Measurements from ENCODE around the gene IL23A. TPM values are rescaled to one million over a fixed set of nuclear protein-coding genes. Genes with fewer than 3 reads are reported as not detected.
A peak's percentile ranks its signal among the peaks of the same experiment; 100 is the strongest.

IL23A gene, protein sequence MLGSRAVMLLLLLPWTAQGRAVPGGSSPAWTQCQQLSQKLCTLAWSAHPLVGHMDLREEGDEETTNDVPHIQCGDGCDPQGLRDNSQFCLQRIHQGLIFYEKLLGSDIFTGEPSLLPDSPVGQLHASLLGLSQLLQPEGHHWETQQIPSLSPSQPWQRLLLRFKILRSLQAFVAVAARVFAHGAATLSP
- polyA plus RNA-seq (2013), result 1.7 TPM

DNA sequence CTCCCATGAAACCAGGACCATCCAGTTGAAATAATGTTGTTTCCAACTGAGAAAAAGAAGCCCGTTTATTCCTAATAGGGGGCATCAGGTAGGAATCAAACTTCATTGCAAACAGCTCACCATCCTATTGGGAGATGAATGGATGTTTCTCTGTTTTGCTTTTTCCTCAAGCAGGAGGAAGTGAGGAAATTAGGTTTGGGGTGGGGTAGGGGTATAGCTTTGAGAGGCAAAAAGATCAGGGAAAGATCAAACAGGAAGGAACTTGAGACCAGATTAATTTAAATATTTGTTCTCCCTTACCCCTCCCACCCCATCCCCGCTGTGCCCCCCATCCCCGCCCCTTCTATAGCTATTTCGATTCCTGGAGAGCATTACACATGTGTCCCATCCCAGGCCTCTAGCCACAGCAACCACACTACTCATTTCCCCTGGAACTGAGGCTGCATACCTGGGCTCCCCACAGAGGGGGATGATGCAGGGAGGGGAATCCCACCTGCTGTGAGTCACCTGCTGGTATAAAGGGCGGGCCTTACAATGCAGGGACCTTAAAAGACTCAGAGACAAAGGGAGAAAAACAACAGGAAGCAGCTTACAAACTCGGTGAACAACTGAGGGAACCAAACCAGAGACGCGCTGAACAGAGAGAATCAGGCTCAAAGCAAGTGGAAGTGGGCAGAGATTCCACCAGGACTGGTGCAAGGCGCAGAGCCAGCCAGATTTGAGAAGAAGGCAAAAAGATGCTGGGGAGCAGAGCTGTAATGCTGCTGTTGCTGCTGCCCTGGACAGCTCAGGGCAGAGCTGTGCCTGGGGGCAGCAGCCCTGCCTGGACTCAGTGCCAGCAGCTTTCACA is at the start of gene IL23A:
IL23A (plus strand) TSS at position 577 of the 850 bp plus-strand sequence; CDS start at position 738, 161 bp downstream.
- no peak within 1 kb of the TSS for H3K4me3 ChIP-seq (ENCODE audit: control insufficient read depth in 1 of 7, extremely low read depth in 1 of 7, insufficient read depth in 4 of 7, low read depth in 2 of 7, low read length in 6 of 7)
- H3K4me1 ChIP-seq (ENCODE audit: control extremely low read depth in 1 of 4, control insufficient read depth in 4 of 4, insufficient read depth in 4 of 4, low read length in 3 of 4), result peaks cover 7 to 21% (median 18%) of the 10 kb centered on the region in 4 experiments
- peak; percentile 34 to 83 (median 78) for DNase-seq
- ChIA-PET POLR2A (interaction anchor here (0.6 to 1.3 kb wide), 2 partner anchors 21 to 22 kb away, joined by 3 to 8 read pairs; partner anchors contain the start of gene STAT2), CTCF (interaction anchor here (1.6 kb wide), 1 partner anchor 11 kb away, joined by 5 read pairs; no protein-coding TSS in a partner anchor)
- H3K9me3 ChIP-seq (ENCODE audit: control extremely low read depth in 1 of 5, control insufficient read depth in 4 of 5, insufficient read depth in 2 of 5, low read depth in 1 of 5, low read length in 4 of 5), result no peaks in the 10 kb centered on the region
- WGBS (ENCODE audit: insufficient coverage), result 69% methylated on average over 6 of the region's 9 CpGs
- H3K27ac ChIP-seq (ENCODE audit: insufficient read depth in 1 of 2, low read depth in 1 of 2, low read length in 2 of 2, poor library complexity in 1 of 2, severe bottlenecking in 2 of 2), result peak within 1 kb of the TSS in 1 of 2 experiments; percentile 62
- H3K36me3 ChIP-seq (ENCODE audit: control insufficient read depth in 4 of 4, insufficient read depth in 4 of 4, low read length in 3 of 4), result peaks cover 6 to 19% (median 12%) of the 10 kb centered on the region in 4 experiments
- H3K27me3 ChIP-seq (replicated peaks in 2 of 5; ENCODE audit: control insufficient read depth in 4 of 5, insufficient read depth in 5 of 5, low read length in 4 of 5), result no peaks in the 10 kb centered on the region

GRCh38 chr12:56293795-56294194 is 44.9 kb upstream of the IL23A start:
- POLR2A ChIA-PET, result no interaction called here
- DNase-seq, result no peak
- H3K4me1 ChIP-seq (ENCODE audit: control extremely low read depth in 1 of 4, control insufficient read depth in 4 of 4, insufficient read depth in 4 of 4, low read length in 3 of 4), result peaks cover 6 to 13% (median 11%) of the 10 kb centered on the region in 4 experiments
- 100% methylated on average over 5 of the region's 5 CpGs for WGBS (ENCODE audit: insufficient coverage)
- no peaks in the 10 kb centered on the region for H3K27me3 ChIP-seq (replicated peaks in 2 of 5; ENCODE audit: control insufficient read depth in 4 of 5, insufficient read depth in 5 of 5, low read length in 4 of 5)
- H3K36me3 ChIP-seq (ENCODE audit: control insufficient read depth in 4 of 4, insufficient read depth in 4 of 4, low read length in 3 of 4), result peaks cover 7 to 40% (median 19%) of the 10 kb centered on the region in 4 experiments
- CTCF ChIA-PET, result interaction anchor here (0.9 to 1.5 kb wide), 3 partner anchors 8 to 61 kb away, joined by 3 to 4 read pairs (median 3); no protein-coding TSS in a partner anchor
- no peak overlapping the region for H3K4me3 ChIP-seq (ENCODE audit: control insufficient read depth in 1 of 7, extremely low read depth in 1 of 7, insufficient read depth in 4 of 7, low read depth in 2 of 7, low read length in 6 of 7)
- no peak overlapping the region for H3K27ac ChIP-seq (ENCODE audit: insufficient read depth in 1 of 2, low read depth in 1 of 2, low read length in 2 of 2, poor library complexity in 1 of 2, severe bottlenecking in 2 of 2)
- H3K9me3 ChIP-seq (ENCODE audit: control extremely low read depth in 1 of 5, control insufficient read depth in 4 of 5, insufficient read depth in 2 of 5, low read depth in 1 of 5, low read length in 4 of 5), result no peaks in the 10 kb centered on the region

DNA sequence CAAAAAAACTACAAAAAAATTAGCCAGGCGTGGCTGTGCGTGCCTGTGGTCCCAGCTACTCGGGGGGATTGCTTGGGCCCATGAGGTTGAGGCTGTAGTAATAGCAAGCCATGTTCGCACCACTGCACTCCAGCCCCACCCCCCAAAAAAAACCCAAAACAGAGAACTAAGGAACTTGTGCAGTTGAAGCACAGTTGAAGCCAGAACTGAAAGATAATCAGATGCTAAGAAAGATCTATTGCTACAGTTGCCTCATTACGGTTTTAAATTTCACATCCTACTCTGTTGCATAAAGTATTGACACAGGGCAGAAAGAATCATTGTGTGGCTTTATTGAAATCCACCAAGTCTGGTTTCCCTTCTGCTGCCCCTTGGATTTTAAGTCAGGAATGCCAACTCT is 42.4 kb upstream of the IL23A start:
- POLR2A ChIA-PET, result no interaction called here
- WGBS (ENCODE audit: insufficient coverage), result 91% methylated on average over 4 of the region's 5 CpGs
- H3K27me3 ChIP-seq (replicated peaks in 2 of 5; ENCODE audit: control insufficient read depth in 4 of 5, insufficient read depth in 5 of 5, low read length in 4 of 5), result no peaks in the 10 kb centered on the region
- H3K27ac ChIP-seq (ENCODE audit: insufficient read depth in 1 of 2, low read depth in 1 of 2, low read length in 2 of 2, poor library complexity in 1 of 2, severe bottlenecking in 2 of 2), result peak overlapping the region in 1 of 2 experiments; percentile 46
- peaks cover 4 to 30% (median 12%) of the 10 kb centered on the region in 4 experiments for H3K36me3 ChIP-seq (ENCODE audit: control insufficient read depth in 4 of 4, insufficient read depth in 4 of 4, low read length in 3 of 4)
- CTCF ChIA-PET, result interaction anchor here (3.1 kb wide), 1 partner anchor 19 kb away, joined by 11 read pairs; the partner anchor contains the start of gene CNPY2
- DNase-seq, result no peak
- no peak overlapping the region for H3K4me3 ChIP-seq (ENCODE audit: control insufficient read depth in 1 of 7, extremely low read depth in 1 of 7, insufficient read depth in 4 of 7, low read depth in 2 of 7, low read length in 6 of 7)
- no peaks in the 10 kb centered on the region for H3K9me3 ChIP-seq (ENCODE audit: control extremely low read depth in 1 of 5, control insufficient read depth in 4 of 5, insufficient read depth in 2 of 5, low read depth in 1 of 5, low read length in 4 of 5)
- H3K4me1 ChIP-seq (ENCODE audit: control extremely low read depth in 1 of 4, control insufficient read depth in 4 of 4, insufficient read depth in 4 of 4, low read length in 3 of 4), result peaks cover 12 to 29% (median 26%) of the 10 kb centered on the region in 4 experiments

DNA sequence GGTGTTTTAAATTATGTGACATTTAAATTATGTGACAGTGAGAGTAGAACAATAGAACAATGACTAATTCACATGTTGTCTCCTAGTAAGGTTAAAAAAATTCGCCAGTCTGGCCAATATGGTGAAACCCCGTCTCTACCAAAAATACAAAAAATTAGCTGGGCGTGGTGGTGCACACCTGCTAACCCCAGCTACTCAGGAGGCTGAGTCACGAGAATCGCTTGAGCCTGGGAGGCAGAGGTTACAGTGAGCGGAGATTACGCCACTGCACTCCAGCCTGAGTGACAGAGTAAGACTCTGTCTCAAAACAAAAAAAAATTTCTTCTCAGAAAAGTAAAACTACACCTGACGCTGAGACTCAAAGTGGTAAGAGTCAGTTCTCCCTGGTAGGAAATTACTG is 41.3 kb upstream of the IL23A start:
- 100% methylated on average over 7 of the region's 8 CpGs for WGBS (ENCODE audit: insufficient coverage)
- DNase-seq, result no peak
- Histone ChIP-seq H3K4me1 (ENCODE audit: control extremely low read depth in 1 of 4, control insufficient read depth in 4 of 4, insufficient read depth in 4 of 4, low read length in 3 of 4) (peaks cover 12 to 31% (median 26%) of the 10 kb centered on the region in 4 experiments), H3K27me3 (replicated peaks in 2 of 5; ENCODE audit: control insufficient read depth in 4 of 5, insufficient read depth in 5 of 5, low read length in 4 of 5) (no peaks in the 10 kb centered on the region), H3K9me3 (ENCODE audit: control extremely low read depth in 1 of 5, control insufficient read depth in 4 of 5, insufficient read depth in 2 of 5, low read depth in 1 of 5, low read length in 4 of 5) (no peaks in the 10 kb centered on the region), H3K36me3 (ENCODE audit: control insufficient read depth in 4 of 4, insufficient read depth in 4 of 4, low read length in 3 of 4) (peaks cover 0 to 32% (median 9%) of the 10 kb centered on the region in 4 experiments), H3K4me3 (ENCODE audit: control insufficient read depth in 1 of 7, extremely low read depth in 1 of 7, insufficient read depth in 4 of 7, low read depth in 2 of 7, low read length in 6 of 7) (no peak overlapping the region), H3K27ac (ENCODE audit: insufficient read depth in 1 of 2, low read depth in 1 of 2, low read length in 2 of 2, poor library complexity in 1 of 2, severe bottlenecking in 2 of 2) (peak overlapping the region in 1 of 2 experiments; percentile 20)
- ChIA-PET CTCF (interaction anchor here (1.0 to 3.1 kb wide), 10 partner anchors 10 to 167 kb away, joined by 3 to 11 read pairs (median 4); partner anchors contain the start of genes ANKRD52, CNPY2 and COQ10A), POLR2A (no interaction called here)

- Histone ChIP-seq H3K9me3 (ENCODE audit: control extremely low read depth in 1 of 5, control insufficient read depth in 4 of 5, insufficient read depth in 2 of 5, low read depth in 1 of 5, low read length in 4 of 5) (no peaks in the 10 kb centered on the region), H3K4me1 (ENCODE audit: control extremely low read depth in 1 of 4, control insufficient read depth in 4 of 4, insufficient read depth in 4 of 4, low read length in 3 of 4) (peaks cover 12 to 31% (median 26%) of the 10 kb centered on the region in 4 experiments), H3K27ac (ENCODE audit: insufficient read depth in 1 of 2, low read depth in 1 of 2, low read length in 2 of 2, poor library complexity in 1 of 2, severe bottlenecking in 2 of 2) (peak overlapping the region in 1 of 2 experiments; percentile 90), H3K36me3 (ENCODE audit: control insufficient read depth in 4 of 4, insufficient read depth in 4 of 4, low read length in 3 of 4) (peaks cover 0 to 26% (median 8%) of the 10 kb centered on the region in 4 experiments), H3K27me3 (replicated peaks in 2 of 5; ENCODE audit: control insufficient read depth in 4 of 5, insufficient read depth in 5 of 5, low read length in 4 of 5) (no peaks in the 10 kb centered on the region), H3K4me3 (ENCODE audit: control insufficient read depth in 1 of 7, extremely low read depth in 1 of 7, insufficient read depth in 4 of 7, low read depth in 2 of 7, low read length in 6 of 7) (peak overlapping the region in 6 of 7 experiments; percentile 52 to 95 (median 85))
- ChIA-PET CTCF (interaction anchor here (0.7 to 3.1 kb wide), 9 partner anchors 9 to 181 kb away, joined by 3 to 11 read pairs (median 4); partner anchors contain the start of genes CNPY2, COQ10A and ZC3H10), POLR2A (interaction anchor here (1.0 to 3.0 kb wide), 2 partner anchors 17 to 35 kb away, joined by 3 to 11 read pairs; partner anchors contain the start of genes CNPY2 and PAN2)
- DNase-seq, result no peak
- 90% methylated on average over 5 of the region's 5 CpGs for WGBS (ENCODE audit: insufficient coverage)
Observed at GRCh38 chr12:56298828-56299227, 39.9 kb upstream of the IL23A start.

- DNase-seq, result no peak
- ChIA-PET POLR2A (interaction anchor here (0.6 to 3.0 kb wide), 3 partner anchors 17 to 254 kb away, joined by 3 to 11 read pairs (median 3); partner anchors contain the start of genes CNPY2 and PAN2), CTCF (interaction anchor here (0.9 to 3.1 kb wide), 8 partner anchors 9 to 181 kb away, joined by 3 to 11 read pairs (median 4); partner anchors contain the start of genes CNPY2 and ZC3H10)
- H3K4me1 ChIP-seq (ENCODE audit: control extremely low read depth in 1 of 4, control insufficient read depth in 4 of 4, insufficient read depth in 4 of 4, low read length in 3 of 4), result peaks cover 12 to 31% (median 26%) of the 10 kb centered on the region in 4 experiments
- H3K27ac ChIP-seq (ENCODE audit: insufficient read depth in 1 of 2, low read depth in 1 of 2, low read length in 2 of 2, poor library complexity in 1 of 2, severe bottlenecking in 2 of 2), result peak overlapping the region; percentile 65 to 90
- WGBS (ENCODE audit: insufficient coverage), result 2% methylated on average over 9 of the region's 10 CpGs
- H3K27me3 ChIP-seq (replicated peaks in 2 of 5; ENCODE audit: control insufficient read depth in 4 of 5, insufficient read depth in 5 of 5, low read length in 4 of 5), result no peaks in the 10 kb centered on the region
- peak overlapping the region; percentile 52 to 95 (median 85) for H3K4me3 ChIP-seq (ENCODE audit: control insufficient read depth in 1 of 7, extremely low read depth in 1 of 7, insufficient read depth in 4 of 7, low read depth in 2 of 7, low read length in 6 of 7)
- peaks cover 2 to 25% (median 9%) of the 10 kb centered on the region in 4 experiments for H3K36me3 ChIP-seq (ENCODE audit: control insufficient read depth in 4 of 4, insufficient read depth in 4 of 4, low read length in 3 of 4)
- H3K9me3 ChIP-seq (ENCODE audit: control extremely low read depth in 1 of 5, control insufficient read depth in 4 of 5, insufficient read depth in 2 of 5, low read depth in 1 of 5, low read length in 4 of 5), result no peaks in the 10 kb centered on the region
Observed at GRCh38 chr12:56299308-56299852, 39.3 kb upstream of the IL23A start.
